ENCODE results near the gene WDR82. TPM values are rescaled to one million over a fixed set of nuclear protein-coding genes. Genes with fewer than 3 reads are reported as not detected.

The WDR82 gene
- total RNA-seq, 1 donor from 2014 or later: 86.4 TPM

GRCh38 chr3:52227766-52228165 lies 50.7 kb downstream of the WDR82 start:
- TF ChIP-seq, protein P1, sequence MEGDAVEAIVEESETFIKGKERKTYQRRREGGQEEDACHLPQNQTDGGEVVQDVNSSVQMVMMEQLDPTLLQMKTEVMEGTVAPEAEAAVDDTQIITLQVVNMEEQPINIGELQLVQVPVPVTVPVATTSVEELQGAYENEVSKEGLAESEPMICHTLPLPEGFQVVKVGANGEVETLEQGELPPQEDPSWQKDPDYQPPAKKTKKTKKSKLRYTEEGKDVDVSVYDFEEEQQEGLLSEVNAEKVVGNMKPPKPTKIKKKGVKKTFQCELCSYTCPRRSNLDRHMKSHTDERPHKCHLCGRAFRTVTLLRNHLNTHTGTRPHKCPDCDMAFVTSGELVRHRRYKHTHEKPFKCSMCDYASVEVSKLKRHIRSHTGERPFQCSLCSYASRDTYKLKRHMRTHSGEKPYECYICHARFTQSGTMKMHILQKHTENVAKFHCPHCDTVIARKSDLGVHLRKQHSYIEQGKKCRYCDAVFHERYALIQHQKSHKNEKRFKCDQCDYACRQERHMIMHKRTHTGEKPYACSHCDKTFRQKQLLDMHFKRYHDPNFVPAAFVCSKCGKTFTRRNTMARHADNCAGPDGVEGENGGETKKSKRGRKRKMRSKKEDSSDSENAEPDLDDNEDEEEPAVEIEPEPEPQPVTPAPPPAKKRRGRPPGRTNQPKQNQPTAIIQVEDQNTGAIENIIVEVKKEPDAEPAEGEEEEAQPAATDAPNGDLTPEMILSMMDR (IDR thresholded peaks at IDR 0.05): no peak
- no peak overlapping the region for H3K27ac Mint-ChIP-seq
- CTCF ChIA-PET: interaction anchor here (3.4 to 6.4 kb wide), 2 partner anchors 25 to 112 kb away, joined by 23 to 32 read pairs; no protein-coding TSS in a partner anchor
- no peaks in the 10 kb centered on the region for H3K9me3 Mint-ChIP-seq
- H3K4me3 Mint-ChIP-seq: no peak overlapping the region
- intact Hi-C loops (cut with micrococcal nuclease): loop anchor here (5.0 kb wide), 1 partner anchor 220 kb away; the partner anchor contains the start of gene SEMA3G
- POLR2A ChIA-PET: interaction anchor here (3.7 to 5.9 kb wide), 2 partner anchors 15 to 50 kb away, joined by 81 to 147 read pairs; partner anchors contain the start of genes PPM1M, TWF2 and WDR82
- no peak for DNase-seq
- no peak for ATAC-seq (ENCODE audit: low read depth)
- H3K27me3 Mint-ChIP-seq: no peaks in the 10 kb centered on the region
- peaks cover 71% of the 10 kb centered on the region for H3K4me1 Mint-ChIP-seq
- peaks cover 61% of the 10 kb centered on the region for H3K36me3 Mint-ChIP-seq (ENCODE audit: low read depth)

GRCh38 chr3:52227117-52227516 lies 51.3 kb downstream of the WDR82 start:
- TF ChIP-seq, protein P1 (IDR thresholded peaks at IDR 0.05): no peak
- Mint-ChIP-seq H3K36me3 (ENCODE audit: low read depth) (peaks cover 65% of the 10 kb centered on the region), H3K4me3 (peak overlapping the region; percentile 90), H3K4me1 (peaks cover 73% of the 10 kb centered on the region), H3K9me3 (no peaks in the 10 kb centered on the region), H3K27ac (peak overlapping the region; percentile 97), H3K27me3 (no peaks in the 10 kb centered on the region)
- DNase-seq (no peak), ATAC-seq (ENCODE audit: low read depth) (no peak)
- POLR2A ChIA-PET: interaction anchor here (3.7 to 5.9 kb wide), 2 partner anchors 15 to 51 kb away, joined by 81 to 147 read pairs; partner anchors contain the start of genes PPM1M, TWF2 and WDR82
- intact Hi-C loops (cut with micrococcal nuclease): loop anchor here (5.0 kb wide), 1 partner anchor 220 kb away; the partner anchor contains the start of gene SEMA3G
- CTCF ChIA-PET: interaction anchor here (0.8 to 6.4 kb wide), 4 partner anchors 13 to 112 kb away, joined by 3 to 32 read pairs (median 13); no protein-coding TSS in a partner anchor

DNA sequence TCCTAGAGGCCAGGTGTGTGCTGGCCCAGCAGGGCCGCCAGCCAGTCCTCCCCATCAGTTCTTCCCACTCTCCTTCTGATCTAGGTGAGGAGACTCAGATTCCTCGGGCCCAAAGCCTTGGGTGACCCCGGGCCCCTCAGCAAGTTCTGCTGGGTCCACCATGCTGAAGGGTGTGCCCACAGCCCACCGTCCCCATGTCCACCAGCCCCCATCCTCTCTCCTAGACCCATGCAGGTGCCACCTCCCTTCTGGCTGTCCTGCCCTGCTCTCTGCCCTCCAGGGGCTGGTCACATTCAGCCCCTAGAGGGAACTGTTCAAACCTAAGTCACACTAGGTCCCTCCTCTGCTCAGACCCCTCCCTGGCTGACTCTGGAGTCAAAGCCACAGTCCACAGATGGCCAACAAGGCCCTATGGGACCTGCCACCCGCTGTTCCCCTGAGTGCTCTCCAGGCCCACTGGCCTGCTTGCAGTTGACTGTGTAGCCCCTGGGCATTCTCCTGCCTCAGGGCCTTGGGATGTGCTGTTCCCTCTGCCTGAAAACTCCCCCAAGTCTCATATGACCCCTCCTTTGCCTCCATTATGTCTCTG lies 52.1 kb downstream of the WDR82 start:
- H3K27ac Mint-ChIP-seq: peak overlapping the region; percentile 97
- ChIA-PET CTCF (interaction anchor here (0.8 to 6.4 kb wide), 11 partner anchors 10 to 159 kb away, joined by 3 to 32 read pairs (median 3); partner anchors contain the start of genes GLYCTK, PPM1M, TWF2 and WDR82), POLR2A (interaction anchor here (0.6 to 5.9 kb wide), 16 partner anchors 8 to 1886 kb away, joined by 3 to 147 read pairs (median 6); partner anchors contain the start of genes ALAS1, GLYCTK, MANF and POC1A)
- peaks cover 74% of the 10 kb centered on the region for H3K4me1 Mint-ChIP-seq
- H3K4me3 Mint-ChIP-seq: peak overlapping the region; percentile 90
- peaks cover 68% of the 10 kb centered on the region for H3K36me3 Mint-ChIP-seq (ENCODE audit: low read depth)
- DNase-seq: no peak
- intact Hi-C loops (cut with micrococcal nuclease): loop anchor here (5.0 kb wide), 1 partner anchor 221 kb away; the partner anchor contains the start of gene SEMA3G
- H3K27me3 Mint-ChIP-seq: no peaks in the 10 kb centered on the region
- no peaks in the 10 kb centered on the region for H3K9me3 Mint-ChIP-seq
- TF ChIP-seq, protein P1 (IDR thresholded peaks at IDR 0.05): no peak
- peak; percentile 14 for ATAC-seq (ENCODE audit: low read depth)

GRCh38 chr3:52225452-52226228 lies 52.8 kb downstream of the WDR82 start, which contains the start of gene TLR9:
Gene TLR9, minus strand, starts transcription at chr3:52225645. Its CDS starts 116 bp downstream, at chr3:52225529.
- H3K27me3 Mint-ChIP-seq: no peaks in the 10 kb centered on the region
- ChIA-PET POLR2A (interaction anchor here (0.5 to 5.9 kb wide), 25 partner anchors 9 to 1885 kb away, joined by 3 to 147 read pairs (median 6); partner anchors contain the start of genes ACY1, ALAS1, GLYCTK and MANF), CTCF (interaction anchor here (0.7 to 6.4 kb wide), 12 partner anchors 9 to 220 kb away, joined by 3 to 32 read pairs (median 4); partner anchors contain the start of genes GLYCTK, PPM1M, TWF2 and WDR82)
- H3K4me3 Mint-ChIP-seq: peak within 1 kb of the TSS; percentile 90
- H3K9me3 Mint-ChIP-seq: no peaks in the 10 kb centered on the region
- DNase-seq (peak; percentile 77), ATAC-seq (ENCODE audit: low read depth) (peak; percentile 87)
- H3K27ac Mint-ChIP-seq: peak within 1 kb of the TSS; percentile 97
- peaks cover 77% of the 10 kb centered on the region for H3K4me1 Mint-ChIP-seq
- TF ChIP-seq, protein P1 (IDR thresholded peaks at IDR 0.05): no peak
- intact Hi-C loops (cut with micrococcal nuclease): loop anchor here (1.0 to 5.0 kb wide), 10 partner anchors 14 to 222 kb away; partner anchors contain the start of genes ALAS1, POC1A, SEMA3G and TWF2
- peaks cover 66% of the 10 kb centered on the region for H3K36me3 Mint-ChIP-seq (ENCODE audit: low read depth)

Data from activated B cell treated with CpG ODN at 0.5 μM for 24 hours (primary cell).